ENCODE data around the gene CTNNA1. TPM values are rescaled to one million over a fixed set of nuclear protein-coding genes. Genes with fewer than 3 reads are reported as not detected.

The CTNNA1 gene
- total and polyA plus RNA-seq, 2 of the 8 experiments (the other 6 are each of a cell fraction or from before 2014, with no cell fraction given): 115 to 349 TPM

GRCh38 chr5:138950421-138951031 is 197.3 kb downstream of the CTNNA1 start:
- Histone ChIP-seq H4K20me1 (replicated peaks in 1 of 2; ENCODE audit: control insufficient read depth in 1 of 2, insufficient read depth in 2 of 2, low read length in 2 of 2) (peaks cover 0 to 3% of the 10 kb centered on the region in 2 experiments), H3K23ac (ENCODE audit: insufficient read length) (no peak overlapping the region), H2BK5ac (ENCODE audit: low read depth, low read length) (no peak overlapping the region), H4K5ac (ENCODE audit: insufficient read length, low read depth, low read length) (no peak overlapping the region), H3K79me2 (ENCODE audit: control insufficient read depth in 1 of 2, insufficient read depth in 2 of 2, low read length in 2 of 2) (no peaks in the 10 kb centered on the region), H2BK20ac (ENCODE audit: low read length) (no peak overlapping the region), H3K4ac (replicated peaks; ENCODE audit: insufficient read length, low read depth, low read length) (no peak overlapping the region), H3K18ac (ENCODE audit: extremely low read depth, low read length) (no peak overlapping the region; the same call in none of the 2 replicates), H2BK120ac (replicated peaks; ENCODE audit: low read depth, low read length) (no peak overlapping the region), H3K9me3 (ENCODE audit: insufficient read depth in 2 of 2, low read depth in 1 of 2, low read length in 1 of 2) (no peaks in the 10 kb centered on the region), H2AK5ac (ENCODE audit: low read depth, low read length) (no peak overlapping the region; the same call in 1 of the 2 replicates), H4K91ac (replicated peaks; ENCODE audit: insufficient read length, low read length) (no peak overlapping the region), H2BK12ac (ENCODE audit: low read depth, low read length) (0 out of 2 replicates have a peak overlapping the region, but pooled peaks have one; percentile 68), H3K14ac (ENCODE audit: insufficient read length) (no peak overlapping the region), H3K27ac (ENCODE audit: low read depth, low read length) (no peak overlapping the region), H4K8ac (ENCODE audit: extremely low read depth, insufficient read depth, low read length) (no peak overlapping the region), H3K56ac (replicated peaks; ENCODE audit: insufficient read length, low read depth, low read length) (no peak overlapping the region), H2AFZ (ENCODE audit: low read length) (no peak overlapping the region), H3K4me1 (replicated peaks in 1 of 4; ENCODE audit: control insufficient read depth in 3 of 4, insufficient read depth in 4 of 4, low read length in 3 of 4) (peaks cover 0 to 25% (median 13%) of the 10 kb centered on the region in 4 experiments; a peak in 6 of 7 replicates), H3K23me2 (ENCODE audit: low read depth, low read length) (no peaks in the 10 kb centered on the region), H3K9ac (replicated peaks in 1 of 4; ENCODE audit: extremely low read depth in 1 of 4, low read depth in 3 of 4, low read length in 3 of 4) (no peak overlapping the region), H3K27me3 (replicated peaks in 1 of 4; ENCODE audit: control insufficient read depth in 3 of 4, extremely low read depth in 1 of 4, insufficient read depth in 3 of 4, low read length in 3 of 4) (no peaks in the 10 kb centered on the region), H2BK15ac (ENCODE audit: low read length) (no peak overlapping the region; the same call in 1 of the 2 replicates), H3K4me3 (ENCODE audit: extremely low read depth in 1 of 4, insufficient read depth in 2 of 4, low read depth in 3 of 4, low read length in 4 of 4) (no peak overlapping the region), H3K36me3 (ENCODE audit: control insufficient read depth in 2 of 4, insufficient read depth in 4 of 4, low read length in 3 of 4) (no peaks in the 10 kb centered on the region), H3K79me1 (ENCODE audit: low read depth, low read length) (no peaks in the 10 kb centered on the region; the same call in 1 of the 2 replicates), H3K4me2 (ENCODE audit: insufficient read depth in 1 of 2, low read depth in 2 of 2, low read length in 2 of 2) (no peak overlapping the region)
- 88% methylated on average over 13 of the region's 14 CpGs; no CpG with 5 or more reads in 1 of the 2 experiments for WGBS, 2 experiments (ENCODE audit: extremely low coverage in 1 of 2, insufficient coverage in 1 of 2, insufficient read length in 1 of 2, insufficient replicate concordance in 2 of 2, low coverage in 1 of 2, low lambda C conversion rate in 2 of 2, missing lambda C conversion rate in 1 of 2)
- TF ChIP-seq TAF1 (IDR thresholded peaks at IDR 0.05; ENCODE audit: low read depth, low read length) (no peak), SIRT6 (IDR thresholded peaks at IDR 0.05; ENCODE audit: low read length) (no peak), TAF7 (optimal IDR thresholded peaks at IDR 0.05; ENCODE audit: borderline replicate concordance, low read depth, low read length) (no peak), MAX (IDR thresholded peaks at IDR 0.05) (no peak), ZNF274 (IDR thresholded peaks at IDR 0.05; ENCODE audit: borderline replicate concordance, extremely low read depth, low read length) (no peak), POLR2A (IDR thresholded peaks at IDR 0.05; ENCODE audit: control extremely low read depth in 1 of 2, low read depth in 2 of 2, low read length in 2 of 2) (no peak), HDAC2 (IDR thresholded peaks at IDR 0.05; ENCODE audit: borderline replicate concordance in 1 of 2, low read depth in 2 of 2, low read length in 2 of 2) (no peak), CHD2 (IDR thresholded peaks at IDR 0.05; ENCODE audit: low read length) (no peak), NANOG (IDR thresholded peaks at IDR 0.05; ENCODE audit: insufficient read depth, low read depth, low read length, poor library complexity, severe bottlenecking) (no peak)
- FAIRE-seq (no peak), DNase-seq (ENCODE audit: low read depth in 1 of 2, low spot score in 2 of 2) (no peak)
- ChIA-PET CTCF (ENCODE audit: partially characterized antibody) (interaction anchor here (0.6 to 2.0 kb wide), 7 partner anchors 17 to 382 kb away, joined by 3 to 5 read pairs (median 4); no protein-coding TSS in a partner anchor), POLR2A (ENCODE audit: partially characterized antibody) (no interaction called here)
